Thoracic aorta (tissue), 2 donors: ENCODE data around the gene NDUFC1. TPM values are rescaled to one million over a fixed set of nuclear protein-coding genes. Genes with fewer than 3 reads are reported as not detected.
"Not testable (repeated sequence)": the region's sequence is repeated elsewhere in the genome, so short reads cannot be mapped to it uniquely, and the experiment has no call there.

Experiments used
- ATAC-seq: fragments of 150-250 bp; one replicate; pipeline ENCODE4 v1.8.0; 2017; ENCODE audit warnings: low read depth; ENCODE audit not compliant: insufficient number of reproducible peaks, low FRiP score
- DNase-seq: peaks from one replicate; pipeline ENCODE4 v3.0.0-alpha.2; 2020; ENCODE audit warnings: low spot score
- H3K27ac ChIP-seq, 2 donors: fragments of 200-600 bp; sonication (generic); 1 replicate in 1 of 2; 2 replicates in 1 of 2; pipeline ENCODE4 v1.5.1; 2016; ENCODE audit warnings: mild to moderate bottlenecking in 2 of 2, moderate library complexity in 2 of 2
- H3K27me3 ChIP-seq: fragments of 200-600 bp; sonication (generic); replicated peaks from 2 replicates; pipeline ENCODE4 v1.6.0; 2016; ENCODE audit warnings: mild to moderate bottlenecking; ENCODE audit not compliant: insufficient read depth
- H3K36me3 ChIP-seq: fragments of 200-600 bp; sonication (generic); one replicate; pipeline ENCODE4 v1.5.1; 2016
- H3K4me1 ChIP-seq, 2 donors: fragments of 200-600 bp; sonication (generic); 1 replicate in 1 of 2; 2 replicates in 1 of 2; pipeline versions ENCODE4 v1.5.1 to v1.6.0; 2016; ENCODE audit warnings: low read depth in 2 of 2, mild to moderate bottlenecking in 1 of 2; ENCODE audit not compliant: control insufficient read depth in 1 of 2
- H3K4me3 ChIP-seq: fragments of 200-600 bp; sonication (generic); 2 replicates; pipeline ENCODE4 v1.5.1; 2016; ENCODE audit warnings: mild to moderate bottlenecking
- H3K9me3 ChIP-seq: fragments of 200-600 bp; sonication (generic); 2 replicates; pipeline ENCODE4 v1.5.1; 2016
- CTCF ChIP-seq: fragments of 200-600 bp; sonication (generic); IDR thresholded peaks from one replicate; pipeline ENCODE4 v1.5.1; 2019; ENCODE audit warnings: antibody characterized with exemption
- total RNA-seq, 2 donors: library from RNA; depleted of rRNA; stranded (reverse); fragments of >200 nt; gene quantifications; one replicate each; pipeline versions ENCODE4 v1.1.0 to v1.2.3, GENCODE V29; 2016

Gene NDUFC1
- total RNA-seq, 2 donors from 2014 or later: 12.3 to 16.4 TPM

- TF ChIP-seq CTCF: no peak
- ATAC-seq: no peak
- DNase-seq: no peak
- H3K4me3 ChIP-seq: no peak overlapping the region
- no peaks in the 10 kb centered on the region for H3K36me3 ChIP-seq
- H3K4me1 ChIP-seq: peaks cover 2 to 28% of the 10 kb centered on the region in 2 donors
- H3K27me3 ChIP-seq: no peaks in the 10 kb centered on the region
- no peaks in the 10 kb centered on the region for H3K9me3 ChIP-seq
- no peak overlapping the region for H3K27ac ChIP-seq
These were observed 14.5 kb upstream of the NDUFC1 start for GRCh38 chr4:139316733-139317132.

DNA sequence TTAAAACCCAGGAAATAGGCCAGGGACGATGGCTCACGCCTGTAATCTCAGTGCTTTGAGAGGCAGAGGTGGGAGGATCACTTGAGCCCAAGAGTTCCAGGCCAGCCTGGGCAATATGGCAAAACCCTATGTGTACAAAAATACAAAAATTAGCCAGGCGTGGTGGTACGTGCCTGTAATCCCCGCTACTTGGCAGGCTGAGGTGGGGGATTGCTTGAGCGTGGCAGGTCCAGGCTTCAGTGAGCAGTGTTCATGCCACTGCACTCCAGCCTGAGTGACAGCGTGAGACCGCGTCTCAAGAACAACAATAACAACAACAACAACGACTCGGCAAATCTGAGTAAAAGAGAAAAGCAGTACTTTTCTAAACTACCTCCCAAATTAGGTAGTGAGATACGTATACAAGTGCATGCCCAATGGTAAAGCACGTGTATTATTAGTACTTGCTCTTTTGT is 13.0 kb upstream of the NDUFC1 start:
- peaks cover 4 to 29% of the 10 kb centered on the region in 2 donors for H3K4me1 ChIP-seq
- ATAC-seq (no peak), DNase-seq (no peak)
- H3K4me3 ChIP-seq: no peak overlapping the region
- no peaks in the 10 kb centered on the region for H3K27me3 ChIP-seq
- no peaks in the 10 kb centered on the region for H3K36me3 ChIP-seq
- H3K9me3 ChIP-seq: no peaks in the 10 kb centered on the region
- no peak for TF ChIP-seq CTCF
- no peak overlapping the region for H3K27ac ChIP-seq

DNA sequence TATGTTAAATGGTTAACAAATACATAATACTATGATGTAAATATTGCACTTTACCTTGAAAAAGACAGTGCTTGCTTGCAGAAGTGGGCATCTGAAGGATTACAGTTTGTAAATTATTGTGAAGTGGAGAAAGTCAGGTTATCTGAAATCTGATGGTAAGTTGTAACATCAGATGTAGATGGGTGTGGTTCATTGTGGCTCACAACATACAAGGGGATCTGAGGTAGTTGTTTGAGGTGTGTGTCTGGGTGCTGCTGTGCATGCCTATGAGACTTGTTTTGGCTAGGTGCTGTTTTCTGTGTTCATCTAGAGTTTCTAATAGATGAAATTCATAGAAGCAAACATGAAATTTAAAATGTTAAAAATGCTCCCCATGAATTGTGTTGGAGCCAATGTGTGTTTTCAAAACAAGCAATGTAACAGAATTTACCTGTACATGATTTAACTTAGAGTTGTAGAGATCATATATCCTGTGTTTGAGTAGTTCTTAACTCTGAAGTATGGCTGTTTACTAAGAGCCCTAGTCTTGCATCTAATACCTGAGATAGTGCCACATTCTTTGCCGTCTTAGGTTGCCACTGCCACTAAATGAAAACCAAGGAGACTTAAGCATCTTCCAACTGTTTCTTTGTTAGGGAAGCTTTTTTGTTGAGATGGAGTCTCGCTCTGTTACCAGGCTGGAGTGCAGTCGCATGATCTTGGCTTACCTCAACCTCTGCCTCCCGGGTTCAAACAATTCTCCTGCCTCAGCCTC is 11.9 kb upstream of the NDUFC1 start:
- Histone ChIP-seq H3K27me3 (no peaks in the 10 kb centered on the region), H3K4me1 (peaks cover 4 to 24% of the 10 kb centered on the region in 2 donors), H3K4me3 (no peak overlapping the region), H3K9me3 (no peaks in the 10 kb centered on the region), H3K36me3 (no peaks in the 10 kb centered on the region), H3K27ac (no peak overlapping the region)
- DNase-seq: no peak
- ATAC-seq: no peak
- no peak for TF ChIP-seq CTCF

GRCh38 chr4:139313414-139313813 is 11.1 kb upstream of the NDUFC1 start:
- H3K27me3 ChIP-seq: not testable (repeated sequence)

GRCh38 chr4:139312552-139313332 is 10.5 kb upstream of the NDUFC1 start:
- Histone ChIP-seq H3K27me3 (no peaks in the 10 kb centered on the region), H3K36me3 (no peaks in the 10 kb centered on the region), H3K4me1 (peaks cover 4 to 24% of the 10 kb centered on the region in 2 donors), H3K4me3 (no peak overlapping the region), H3K27ac (no peak overlapping the region), H3K9me3 (no peaks in the 10 kb centered on the region)
- no peak for DNase-seq
- TF ChIP-seq CTCF: no peak
- no peak for ATAC-seq

More at GRCh38 chr4:139313414-139313813, 11.1 kb upstream of the NDUFC1 start:
- H3K4me1 ChIP-seq: peaks cover 4 to 24% of the 10 kb centered on the region in 2 donors
- DNase-seq, H3K36me3 ChIP-seq, H3K4me3 ChIP-seq, ATAC-seq, H3K27ac ChIP-seq, H3K9me3 ChIP-seq: not testable (repeated sequence)
